ENCODE data around the gene MICU1.

The MICU1 gene

DNA sequence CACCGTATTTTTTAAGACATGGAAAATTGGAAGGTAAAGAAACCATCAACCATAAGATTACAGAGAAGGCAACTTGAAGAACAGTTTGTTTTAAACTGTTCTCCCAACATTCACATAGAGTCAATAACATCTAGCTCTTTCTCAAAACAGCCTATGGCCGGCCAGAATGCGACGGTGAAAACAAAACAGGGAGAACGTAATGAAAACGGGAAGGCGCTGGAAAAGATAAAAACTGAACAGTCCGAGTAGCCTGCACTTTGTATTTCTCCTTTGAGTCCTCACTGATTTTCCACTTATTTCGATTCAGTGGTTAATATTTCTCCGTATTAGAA is 637 bp downstream of the MICU1 start:
- no peak for DNase-seq

DNA sequence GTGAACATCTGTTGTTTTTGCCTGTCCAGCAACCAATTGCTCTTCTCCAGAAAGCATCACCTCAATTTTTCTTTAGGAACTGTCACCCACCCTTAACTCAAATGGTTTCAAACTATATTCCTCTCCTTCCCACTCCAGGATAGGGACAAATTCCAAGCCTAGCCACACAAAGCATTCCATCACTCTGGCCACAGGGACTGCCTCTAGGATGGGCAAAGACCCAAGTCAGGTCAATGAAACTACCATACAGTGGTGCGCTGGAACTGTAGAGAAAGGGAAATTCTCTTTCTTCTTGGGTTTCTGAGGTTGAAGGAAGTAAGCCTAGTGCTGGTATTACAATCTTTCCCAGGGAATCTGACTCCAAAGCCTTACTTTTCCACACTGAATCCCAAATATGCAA is 3.6 kb downstream of the MICU1 start:
- no peak for DNase-seq

DNA sequence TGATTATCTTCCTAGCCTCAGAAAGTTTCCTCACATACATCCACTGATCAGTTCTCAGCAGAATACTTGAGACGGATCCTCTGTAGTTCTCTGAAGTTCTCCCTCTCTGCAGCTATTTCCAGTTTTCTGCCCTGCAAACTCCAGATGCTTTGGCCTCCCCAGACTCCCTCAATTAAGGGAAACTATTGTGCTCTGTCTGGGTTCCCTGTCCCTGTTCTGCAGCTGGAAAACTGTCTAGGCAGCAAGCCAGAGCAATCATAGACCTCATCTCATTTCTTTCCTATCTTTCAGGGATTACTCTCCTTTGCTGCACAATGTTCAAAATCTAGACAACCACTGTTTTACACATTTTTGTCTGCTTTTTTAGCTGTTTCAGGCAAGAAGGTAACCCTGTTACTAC is 9.2 kb downstream of the MICU1 start:
- no peak for DNase-seq

DNA sequence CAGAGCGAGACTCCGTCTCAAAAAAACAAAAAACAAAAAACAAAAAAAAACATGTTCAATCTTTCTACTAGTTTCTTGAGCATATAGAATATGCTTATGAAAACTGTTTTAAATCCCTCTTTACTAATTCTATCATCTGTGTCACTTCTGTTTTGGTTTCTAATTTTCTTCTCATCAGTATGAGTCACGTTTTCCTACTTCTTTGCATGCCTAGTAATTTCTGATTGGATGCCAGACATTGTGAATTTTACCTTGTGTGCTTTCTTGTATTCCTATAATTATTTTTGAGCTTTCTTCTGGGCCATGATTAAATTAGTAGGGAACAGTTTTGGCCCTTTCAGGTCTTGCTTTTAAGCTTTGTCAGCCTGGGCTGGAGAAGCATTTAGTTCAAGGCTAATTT is 9.9 kb downstream of the MICU1 start:
- no peak for DNase-seq

DNA sequence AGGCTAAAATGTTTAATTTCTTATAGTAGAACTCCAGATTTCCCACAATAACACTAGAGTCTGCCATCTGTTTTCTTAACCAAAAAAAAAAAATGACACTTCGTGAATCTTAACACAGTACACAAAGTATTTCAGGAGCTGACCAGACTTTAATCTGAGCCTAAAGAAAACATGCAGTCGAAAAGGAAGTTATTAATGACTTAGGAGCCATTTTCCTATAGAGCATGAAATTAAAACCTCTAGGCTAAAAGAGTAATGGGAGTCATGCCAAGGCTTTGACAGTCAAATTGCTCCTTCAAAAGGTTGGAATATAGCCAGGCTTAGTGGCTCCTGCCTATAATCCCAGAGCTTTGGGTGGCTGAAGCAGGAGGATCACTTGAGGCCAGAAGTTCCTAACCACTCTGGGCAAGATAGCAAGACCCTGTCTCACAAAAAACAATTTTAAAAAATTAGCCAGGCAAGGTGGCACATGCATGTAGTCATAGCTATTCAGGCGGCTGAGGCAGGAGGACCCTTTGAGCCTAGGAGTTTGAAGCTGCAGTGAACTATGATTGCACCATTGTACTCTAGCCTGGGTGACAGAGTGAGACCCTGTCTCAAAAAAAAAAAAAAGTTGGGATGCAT is 13.6 kb downstream of the MICU1 start:
- no peak for DNase-seq

DNA sequence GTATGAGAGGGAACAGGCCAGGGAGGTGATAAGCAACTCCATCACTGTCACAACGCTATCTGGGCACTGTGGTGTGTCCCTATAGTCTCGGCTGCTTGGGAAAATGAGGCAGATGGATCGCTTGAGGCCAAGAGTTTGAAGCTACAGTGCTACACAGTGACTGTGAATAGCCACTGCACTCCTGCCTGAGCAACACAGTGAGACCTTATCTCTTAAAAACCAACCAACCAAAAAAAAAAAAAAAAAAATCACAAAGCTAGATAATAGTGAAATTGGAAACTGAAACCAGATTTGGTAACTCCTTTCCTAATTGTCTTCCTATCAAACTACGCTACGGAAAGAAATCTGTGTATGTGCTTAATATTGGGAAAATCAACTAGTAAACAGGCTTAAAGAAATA is 14.1 kb downstream of the MICU1 start:
- no peak for DNase-seq

DNA sequence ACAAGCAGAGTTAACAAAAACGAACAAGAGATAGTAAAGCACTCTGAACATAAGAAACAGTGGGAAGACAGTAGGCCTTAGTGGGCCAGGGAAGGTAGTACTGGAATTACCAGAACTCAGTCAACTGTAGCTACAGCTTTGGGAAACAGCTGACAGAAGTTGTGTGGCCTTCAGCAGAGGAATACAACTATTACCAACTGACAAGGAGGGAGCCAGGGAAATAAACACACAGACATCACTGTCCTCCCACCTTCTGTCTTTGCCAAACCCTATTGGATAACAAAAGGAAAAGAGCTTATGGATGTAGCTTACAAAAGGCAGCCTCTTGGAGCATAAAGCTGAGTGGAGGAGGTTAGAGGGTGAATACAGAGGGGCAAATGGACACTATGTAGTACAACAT is 15.4 kb downstream of the MICU1 start:
- no peak for DNase-seq

DNA sequence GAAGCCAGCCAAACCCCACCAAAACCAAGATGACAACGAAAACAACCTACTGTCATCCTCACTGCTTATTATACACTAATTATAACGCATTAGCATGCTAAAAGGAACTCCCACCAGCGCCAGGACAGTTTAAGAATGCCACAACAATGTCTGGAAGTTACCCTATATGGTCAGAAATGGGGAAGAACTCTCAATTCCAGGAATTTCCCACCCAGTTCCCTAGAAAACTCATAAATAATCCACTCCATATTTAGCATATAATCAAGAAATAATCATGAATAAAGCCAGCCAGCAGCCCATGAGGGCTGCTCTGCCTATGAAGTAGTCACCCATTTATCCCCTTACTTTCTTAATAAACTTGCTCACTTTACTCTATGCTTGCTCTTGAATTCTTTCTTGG is 20.8 kb downstream of the MICU1 start:
- no peak for DNase-seq

DNA sequence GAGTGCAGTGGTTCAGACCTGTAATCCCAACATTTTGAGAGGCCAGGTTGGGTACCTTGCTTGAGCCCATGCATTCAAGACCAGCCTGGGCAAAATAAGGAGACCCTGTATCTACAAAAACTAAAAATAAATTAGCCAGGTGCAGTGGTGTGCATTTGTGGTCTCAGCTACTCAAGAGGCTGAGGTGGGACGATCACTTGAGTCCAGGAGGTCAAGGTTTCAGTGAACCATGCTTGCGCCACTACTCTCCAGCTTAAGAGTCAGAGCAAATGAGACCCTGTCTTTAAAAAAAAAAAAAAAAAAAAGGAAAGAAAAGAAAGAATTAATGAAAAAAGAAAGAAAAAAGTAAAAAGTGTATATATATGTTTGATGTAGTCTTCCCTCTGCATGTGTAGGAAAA is 24.7 kb downstream of the MICU1 start:
- DNase-seq, result no peak

DNA sequence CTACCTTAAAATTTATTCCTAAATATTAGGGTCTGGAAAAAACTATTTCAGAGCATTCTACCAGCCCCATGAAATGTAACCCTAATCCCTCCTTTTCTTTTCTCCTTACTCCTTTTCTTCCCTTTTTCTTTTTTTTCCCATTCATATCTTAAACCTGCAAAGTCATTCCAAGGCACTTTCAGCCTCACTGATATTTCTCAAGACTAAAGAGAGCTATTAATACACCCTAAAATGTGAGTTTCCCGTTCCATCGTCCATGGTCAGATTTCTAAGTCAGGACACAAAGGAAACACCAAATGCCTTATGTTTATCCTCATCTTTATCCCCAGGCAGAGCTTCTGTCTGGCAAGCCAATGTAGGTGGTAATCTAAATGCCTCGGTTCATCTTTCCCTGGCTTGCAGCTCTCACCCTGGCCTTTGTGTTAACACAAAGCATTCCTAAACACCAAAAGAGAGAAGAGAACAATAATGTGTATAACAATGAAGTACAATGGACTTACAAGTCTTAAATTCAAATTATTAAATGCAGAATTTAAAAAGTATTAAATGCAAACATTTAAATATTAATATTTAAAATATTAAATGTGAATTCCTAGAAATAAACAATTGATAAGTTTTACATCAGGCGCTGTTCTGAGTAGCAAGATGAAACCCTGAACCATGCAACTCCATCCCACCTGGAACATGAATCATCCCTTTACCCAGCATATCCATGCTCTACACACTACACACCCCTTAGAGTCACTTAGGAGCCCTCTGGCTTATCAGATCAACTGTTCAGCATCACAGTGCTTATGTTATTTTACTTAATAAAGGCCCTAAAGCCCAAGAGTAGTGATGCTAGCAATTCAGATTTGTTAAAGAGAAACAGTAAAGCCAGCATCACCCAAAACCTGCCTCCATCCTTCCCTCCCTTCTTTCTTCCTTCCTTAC is 26.8 kb downstream of the MICU1 start:
- DNase-seq, result no peak

DNA sequence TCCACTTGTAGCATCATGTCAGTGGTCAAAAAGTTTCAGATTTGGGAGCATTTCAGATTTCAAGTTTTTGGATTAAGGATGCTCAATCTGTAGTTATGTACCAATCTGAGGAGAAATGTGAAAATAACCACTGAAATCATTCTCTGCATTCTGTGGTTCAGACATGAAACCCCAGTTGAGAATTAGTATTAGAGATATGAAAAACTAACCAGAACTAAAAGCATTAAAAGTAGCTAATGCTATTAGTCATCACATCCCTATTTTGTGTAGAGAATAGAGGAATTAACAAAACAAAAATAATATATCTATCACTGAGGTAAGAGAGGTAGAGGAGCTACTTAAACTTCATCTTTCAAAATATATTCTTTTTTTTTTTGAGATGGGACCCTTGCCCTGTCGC is 28.0 kb downstream of the MICU1 start:
- DNase-seq, result no peak

DNA sequence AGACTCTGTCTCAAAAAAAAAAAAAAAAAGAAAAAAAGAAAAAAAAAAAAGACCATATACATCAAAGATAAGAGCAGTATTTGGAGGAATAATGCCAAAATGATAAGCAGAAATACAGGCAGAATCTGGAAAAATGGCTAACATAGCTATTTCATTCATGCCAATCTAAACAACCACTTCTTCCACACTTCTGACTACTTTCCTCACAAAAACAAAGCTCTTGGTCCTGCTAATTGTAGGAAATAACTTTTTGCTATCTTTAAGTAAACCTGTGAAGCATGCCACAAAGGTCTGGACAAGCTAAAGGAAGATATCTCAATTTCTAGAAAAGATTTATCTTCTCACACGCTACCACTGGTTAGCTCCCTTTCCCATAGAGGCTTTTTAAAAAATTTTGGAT is 30.4 kb downstream of the MICU1 start:
- DNase-seq, result no peak

DNA sequence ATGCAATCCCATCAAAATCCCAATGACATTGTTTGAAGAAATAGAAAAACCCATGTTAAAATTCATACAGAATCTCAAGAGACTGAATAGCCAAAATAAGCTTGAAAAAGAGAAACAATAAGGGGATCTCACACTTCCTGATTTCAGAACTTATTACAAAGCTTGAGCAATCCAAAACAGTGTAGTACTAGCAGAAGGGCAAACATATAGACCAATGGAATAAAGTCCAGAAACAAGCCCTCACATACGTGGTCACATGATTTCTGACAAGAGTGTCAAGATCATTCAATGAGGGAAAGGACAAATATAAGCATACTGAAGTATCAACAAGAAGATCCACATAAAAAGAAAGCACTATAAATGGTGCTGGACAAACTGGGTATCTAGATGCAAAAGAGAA is 31.9 kb downstream of the MICU1 start:
- no peak for DNase-seq

DNA sequence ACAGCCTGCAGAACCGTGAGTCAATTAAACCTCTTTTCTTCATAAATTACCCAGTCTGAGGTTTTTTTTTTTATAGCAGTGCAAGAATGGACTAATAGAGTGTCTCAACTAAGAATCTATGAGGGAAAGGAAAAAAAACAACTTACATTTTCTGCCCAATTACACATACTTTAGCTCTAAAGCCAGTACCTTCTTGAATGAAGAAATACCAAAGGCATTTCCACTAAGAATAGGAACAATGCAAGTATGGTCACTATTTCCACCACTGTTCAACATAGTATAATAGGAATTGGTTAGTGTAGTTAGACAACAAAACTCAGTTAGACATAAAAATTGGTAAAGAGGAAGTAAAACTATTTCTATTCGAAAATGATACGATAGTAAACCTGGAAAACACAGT is 37.6 kb downstream of the MICU1 start:
- DNase-seq, result no peak

DNA sequence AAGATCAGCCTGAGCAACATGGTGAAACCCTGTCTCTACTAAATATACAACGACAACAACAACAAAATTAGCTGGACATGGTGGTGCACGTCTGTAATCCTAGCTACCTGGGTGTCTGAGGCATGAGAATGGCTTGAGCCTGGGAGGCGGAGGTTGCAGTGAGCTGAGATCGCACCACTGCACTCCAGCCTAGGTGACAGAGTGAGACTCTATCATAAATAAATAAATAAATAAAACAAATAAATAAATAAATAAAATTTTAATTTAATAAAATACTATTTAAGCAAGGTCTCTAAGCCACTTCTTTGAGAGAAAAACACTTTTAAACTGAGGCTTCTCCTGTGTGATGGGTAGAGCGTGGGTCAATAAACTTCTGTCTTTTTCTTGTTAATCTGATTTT is 38.3 kb downstream of the MICU1 start:
- DNase-seq, result no peak

DNA sequence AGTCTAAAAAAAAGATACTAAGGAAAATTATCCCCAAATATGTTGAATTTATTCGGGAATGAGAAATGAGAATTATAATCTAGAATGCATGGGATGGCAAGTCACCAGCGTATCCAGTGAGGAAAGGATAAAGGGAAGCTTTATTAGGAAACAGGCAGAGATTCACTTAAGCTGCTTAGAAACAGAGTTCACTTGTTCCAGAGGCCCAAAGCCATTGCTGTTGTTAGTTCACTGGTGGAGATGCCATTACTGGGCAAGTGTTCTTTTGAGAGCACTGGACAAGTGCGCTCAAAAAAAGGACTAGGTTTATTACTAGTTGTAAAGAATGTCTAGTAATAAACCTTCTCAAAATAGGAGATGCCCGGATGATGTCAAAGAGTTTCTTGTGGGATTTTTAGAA is 51.2 kb downstream of the MICU1 start:
- no peak for DNase-seq

DNA sequence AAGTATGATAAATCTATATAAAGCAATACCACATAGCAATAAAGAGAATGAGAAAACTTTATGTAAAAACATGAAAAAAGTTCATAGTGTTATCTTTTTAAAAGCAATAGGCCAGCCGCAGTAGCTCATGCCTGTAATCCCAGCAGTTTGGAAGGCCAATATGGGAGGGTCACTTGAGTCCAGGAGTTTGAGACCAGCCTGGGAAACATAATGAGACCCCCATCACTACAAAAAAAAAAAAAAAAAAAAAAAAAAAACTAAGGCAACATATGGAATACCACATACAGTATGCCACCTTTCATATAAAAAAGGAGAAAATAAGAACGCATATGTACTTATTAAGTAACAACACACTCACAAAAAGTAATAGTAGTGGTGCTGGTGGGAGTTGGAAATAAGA is 52.8 kb downstream of the MICU1 start:
- no peak for DNase-seq

DNA sequence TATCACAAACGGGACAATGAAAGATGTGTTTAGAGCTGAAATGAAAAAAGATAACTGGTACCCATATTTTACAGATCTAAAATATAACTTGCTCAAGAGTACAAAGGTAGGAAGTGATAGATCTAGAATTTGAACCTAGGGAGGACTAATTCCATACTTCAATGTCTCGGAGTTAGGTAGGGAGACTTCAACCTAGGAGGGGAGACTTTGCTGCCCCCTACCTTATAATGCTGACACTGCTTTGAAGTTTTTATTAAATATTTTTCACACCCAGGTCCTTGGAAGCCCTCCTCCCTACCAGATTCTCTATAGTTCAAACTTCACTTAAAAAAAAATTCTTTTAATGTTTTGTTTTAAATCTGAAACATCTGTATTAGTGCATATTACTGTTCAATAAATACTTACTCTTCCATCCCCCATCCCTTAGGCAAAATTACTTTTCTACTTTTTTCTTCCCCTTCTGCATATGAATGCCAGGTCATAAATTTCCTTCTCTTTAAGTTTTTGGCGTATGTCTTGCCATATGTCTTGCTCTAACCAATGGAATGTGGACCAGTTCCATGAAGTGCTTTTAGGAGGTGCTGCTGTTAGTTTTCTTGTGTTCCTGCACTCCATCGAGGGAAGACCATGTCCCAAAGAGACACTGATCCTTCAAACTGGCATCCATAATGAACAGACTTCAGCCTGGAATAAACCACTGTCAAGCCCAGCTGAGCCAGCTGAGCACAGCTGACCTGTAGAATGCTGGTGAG is 57.8 kb downstream of the MICU1 start:
- DNase-seq, result no peak

DNA sequence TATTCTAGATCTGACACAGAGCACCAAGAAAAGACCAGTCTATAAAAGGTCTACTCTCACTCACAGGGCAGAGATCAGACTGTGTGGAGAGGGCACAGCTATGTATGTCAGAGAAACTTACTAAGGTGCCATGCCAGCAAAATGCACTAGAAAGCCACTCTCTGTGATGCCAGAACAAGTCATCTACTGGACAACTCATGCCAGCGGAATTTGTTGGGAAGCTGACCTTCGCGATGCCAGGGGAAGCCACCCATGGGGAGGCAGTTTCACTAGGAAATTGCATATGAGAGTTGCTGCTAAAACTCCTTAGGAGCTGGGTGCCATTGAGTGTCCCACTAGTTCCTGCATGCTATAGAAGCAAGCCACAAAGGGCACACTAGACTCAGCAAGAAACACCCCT is 58.5 kb downstream of the MICU1 start:
- no peak for DNase-seq

DNA sequence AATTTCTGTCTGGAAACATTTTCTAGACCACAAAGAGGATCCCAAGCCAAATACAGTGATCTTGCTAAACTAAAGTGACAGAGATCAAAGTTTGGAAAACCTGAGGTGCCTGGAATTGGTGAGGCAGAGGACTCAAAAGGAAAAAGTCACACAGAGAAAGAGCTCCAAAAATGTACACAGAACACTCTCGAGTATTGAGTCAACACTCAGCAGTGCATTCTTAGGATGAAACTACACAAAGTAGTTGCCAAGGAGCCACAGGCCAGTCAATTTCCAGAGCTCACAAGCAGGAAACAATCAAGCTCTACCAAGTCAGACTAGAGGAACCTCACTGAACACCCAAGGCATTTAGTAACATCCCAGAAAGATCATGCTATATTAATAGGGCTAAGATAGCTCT is 61.3 kb downstream of the MICU1 start:
- peak; percentile 28 to 33 for DNase-seq

DNA sequence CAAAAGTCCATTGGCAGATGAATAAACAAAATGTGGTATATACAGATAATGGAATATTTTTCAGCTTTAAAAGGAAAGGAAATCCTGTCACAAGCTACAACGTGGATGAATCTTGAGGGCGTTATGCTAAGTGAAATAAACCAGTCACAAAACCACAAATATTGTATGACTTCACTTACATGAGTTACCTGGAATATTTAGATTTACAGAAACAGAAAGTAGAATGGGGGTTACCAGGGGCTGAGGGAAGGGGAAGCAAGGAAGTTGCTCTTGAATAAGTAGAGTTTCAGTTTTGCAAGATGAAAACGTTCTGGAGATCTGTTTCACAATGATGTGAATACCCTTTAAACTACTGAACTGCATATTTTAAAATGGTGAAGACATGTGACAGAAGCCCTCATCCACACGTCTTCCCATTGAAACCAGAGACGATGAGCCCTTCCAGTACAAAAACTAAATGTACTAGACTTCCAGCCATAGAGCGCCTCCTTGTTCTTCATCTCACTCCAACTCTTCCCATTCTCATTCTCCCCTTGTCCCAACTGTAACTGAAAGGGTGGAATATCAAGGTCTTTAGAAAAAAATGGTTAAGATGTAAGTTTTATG is 62.4 kb downstream of the MICU1 start:
- DNase-seq, result peak in 1 of 2 experiments; percentile 23

DNA sequence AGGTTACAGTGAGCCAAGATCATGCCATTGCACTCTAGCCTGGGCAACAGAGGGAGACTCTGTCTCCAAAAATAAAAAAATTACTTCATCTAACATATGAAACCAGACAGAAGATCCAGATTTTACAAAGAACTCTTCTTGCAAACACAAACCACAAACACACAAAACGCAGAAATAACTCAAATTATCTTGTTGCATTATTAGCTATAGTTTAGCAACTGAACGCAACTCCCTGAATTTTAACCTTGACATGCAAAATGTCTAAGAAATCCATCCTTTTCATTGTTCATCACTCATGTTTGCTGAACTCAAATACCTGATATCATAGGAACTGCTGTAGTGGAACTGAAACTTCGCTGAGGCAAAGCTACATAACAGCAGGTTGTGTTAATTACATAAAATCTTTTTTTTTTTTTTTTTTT is 64.1 kb downstream of the MICU1 start:
- no peak for DNase-seq

DNA sequence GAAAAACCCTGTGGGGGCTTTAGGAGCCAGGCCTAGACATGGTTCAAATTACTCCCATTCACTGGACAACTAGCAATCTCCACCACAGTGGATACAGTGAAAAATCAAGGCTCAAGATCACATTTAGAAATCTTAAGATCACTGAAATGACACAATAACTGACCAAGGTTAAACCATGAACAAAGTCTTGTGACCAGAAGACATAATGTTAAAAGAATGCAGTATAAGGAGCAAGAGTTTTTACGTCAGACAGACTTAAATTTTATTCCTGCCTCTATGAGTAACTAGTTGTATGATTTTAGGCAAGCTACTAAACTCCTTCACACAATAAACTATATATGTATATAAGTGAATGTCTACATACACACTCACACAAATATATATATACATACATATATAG is 68.5 kb downstream of the MICU1 start:
- DNase-seq, result no peak

DNA sequence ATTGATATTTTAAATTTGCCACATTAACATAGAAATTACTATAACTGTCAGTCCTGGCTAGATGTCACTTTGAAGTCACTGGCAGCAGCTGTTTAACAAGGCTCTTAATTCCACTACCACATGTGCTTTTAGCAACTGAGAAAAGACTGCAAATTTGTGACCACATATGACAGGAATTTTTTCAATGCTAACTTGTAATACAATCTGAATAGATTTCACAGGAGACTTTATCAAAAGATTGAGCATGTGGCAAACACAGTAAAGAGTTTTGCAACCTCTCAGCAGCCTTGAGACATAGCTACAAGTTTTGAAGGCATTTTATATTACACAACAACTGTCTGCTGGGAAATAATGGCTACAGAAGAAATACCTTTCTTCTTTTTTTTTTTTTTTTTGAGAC is 73.0 kb downstream of the MICU1 start:
- DNase-seq, result no peak
